GM18951 (cell line): ENCODE measurements around the gene VCL.
"Not testable (repeated sequence)": the region's sequence is repeated elsewhere in the genome, so short reads cannot be mapped to it uniquely, and the experiment has no call there.

Experiments
- POLR2A ChIP-seq: IDR thresholded peaks from 4 replicates; pipeline ENCODE4 v1.6.1; 2011; ENCODE audit warnings: mild to moderate bottlenecking; ENCODE audit not compliant: insufficient read length, insufficient read depth; ENCODE audit errors: extremely low read depth
- in situ Hi-C: fragments of 300-500 bp; cut with MboI; formaldehyde crosslinking; loops from one replicate; pipeline ENCODE4 v1.12.0; 2022; ENCODE audit warnings: low sequenced_read_pairs, mixed read lengths, inconsistent platforms; ENCODE audit not compliant: unreplicated experiment

The VCL gene

DNA sequence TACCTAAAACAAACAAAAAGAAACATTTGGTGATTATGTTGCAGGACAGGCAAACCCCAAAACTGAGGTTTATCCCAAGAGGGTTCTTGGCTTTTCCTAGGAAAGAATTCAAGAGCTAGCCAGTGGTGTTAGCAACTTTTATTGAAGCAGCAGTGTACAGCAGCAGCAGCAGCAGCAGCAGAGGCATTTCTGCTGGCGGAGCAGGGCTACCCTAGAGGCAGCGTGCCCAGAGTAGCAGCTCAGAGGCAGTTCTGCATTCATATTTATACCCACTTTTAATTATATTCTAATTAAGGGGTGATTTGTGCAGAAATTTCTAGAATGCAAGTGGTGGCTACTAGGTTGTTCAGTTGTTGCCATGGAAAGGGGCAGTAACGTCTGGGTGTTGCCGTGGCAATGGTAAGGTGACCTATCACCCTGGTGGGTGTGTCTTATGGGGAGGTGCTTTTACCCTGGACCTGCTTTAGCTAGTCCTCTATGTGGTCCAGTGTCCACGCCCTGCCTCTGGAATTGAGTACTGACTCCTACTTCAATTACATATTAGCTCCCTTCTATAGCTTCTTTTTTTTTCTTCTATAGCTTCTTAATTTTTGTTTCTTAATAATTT is 53.9 kb downstream of the VCL start:
- in situ Hi-C loops, result no loop called here
- TF ChIP-seq POLR2A, result no peak

DNA sequence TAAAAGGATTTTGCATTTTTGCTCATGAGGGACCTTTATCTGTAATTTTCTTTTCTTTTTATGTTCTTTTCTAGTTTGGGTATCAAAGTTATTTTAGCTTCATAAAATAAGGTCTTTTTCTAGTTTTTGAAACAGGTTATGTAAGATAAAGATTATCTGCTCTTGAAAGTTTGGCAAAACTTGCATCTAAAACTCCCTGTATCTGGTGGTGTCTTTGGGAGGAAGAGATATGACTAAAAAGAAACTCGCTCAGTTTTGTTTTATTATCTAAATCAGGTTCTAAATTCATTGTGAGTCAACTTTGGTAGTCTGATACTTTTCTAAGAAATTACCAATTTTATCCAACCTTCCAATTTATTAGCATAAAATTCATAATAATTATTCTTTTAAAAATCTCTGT is 55.1 kb downstream of the VCL start:
- in situ Hi-C loops, result no loop called here
- no peak for TF ChIP-seq POLR2A

DNA sequence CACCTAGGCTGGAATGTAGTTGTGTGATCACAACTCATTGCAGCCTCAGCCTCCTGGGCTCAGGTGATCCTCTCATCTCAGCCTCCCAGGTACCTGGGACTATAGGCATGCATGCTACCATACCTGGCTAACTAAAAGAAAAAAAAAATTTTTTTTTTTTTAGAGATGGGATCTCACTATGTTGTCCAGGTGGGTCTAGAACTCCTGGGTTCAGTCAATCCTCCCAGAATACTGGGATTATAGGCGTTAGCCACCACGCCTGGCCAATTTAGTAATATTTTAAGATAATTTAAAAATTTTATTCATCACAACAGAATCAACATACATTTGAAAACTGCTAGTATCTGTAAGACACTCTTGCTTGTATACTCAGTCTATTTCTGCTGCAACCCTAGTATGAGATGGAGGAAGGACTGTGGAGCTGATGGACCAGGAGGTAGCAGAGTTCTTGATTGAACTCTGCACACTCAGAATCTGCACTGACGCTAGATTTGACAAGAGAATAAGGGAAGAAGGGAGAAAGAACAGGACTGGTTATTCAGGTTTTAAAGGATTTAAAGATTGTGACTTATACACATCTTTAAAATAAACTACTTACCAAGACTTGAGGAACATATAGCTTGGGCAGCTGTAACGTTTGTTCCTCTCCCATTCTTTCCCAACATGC is 57.6 kb downstream of the VCL start:
- TF ChIP-seq POLR2A, result no peak
- in situ Hi-C loops, result no loop called here

DNA sequence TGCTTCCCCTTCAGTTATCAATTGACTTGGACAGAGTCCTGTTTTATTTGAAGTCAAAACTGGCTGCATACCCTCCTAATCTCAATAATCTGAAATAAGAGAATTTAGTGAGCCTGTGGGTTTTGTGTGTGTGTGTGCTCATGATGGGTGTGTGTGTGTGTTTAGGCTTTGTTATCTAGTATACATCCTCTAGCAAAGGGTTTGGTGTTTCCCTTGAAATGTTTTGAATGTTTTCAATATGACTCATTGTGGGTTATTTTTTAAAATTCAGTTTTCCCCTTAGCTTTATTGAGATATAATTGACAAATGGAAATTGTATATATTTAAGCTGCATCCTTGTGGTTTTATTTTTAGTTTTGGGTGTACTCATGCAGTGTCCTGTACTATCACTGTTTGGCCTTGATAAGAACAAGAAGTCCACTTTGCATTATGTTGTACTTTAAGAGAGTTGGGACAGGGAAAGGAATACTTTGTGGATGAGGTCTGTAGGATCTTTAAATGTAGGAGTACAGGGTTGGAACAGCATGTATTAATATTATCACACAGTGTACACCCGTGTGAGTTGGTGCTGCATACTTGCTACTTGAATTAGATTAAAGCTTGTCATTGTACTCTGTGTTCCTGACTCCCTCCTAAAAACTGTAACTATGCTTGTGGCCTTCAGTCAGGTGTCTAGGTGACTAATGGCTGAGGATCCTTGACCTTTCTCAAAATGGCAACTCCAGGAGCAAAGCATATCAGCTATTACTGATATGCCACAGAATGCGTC is 58.3 kb downstream of the VCL start:
- in situ Hi-C loops, result no loop called here
- TF ChIP-seq POLR2A, result no peak

DNA sequence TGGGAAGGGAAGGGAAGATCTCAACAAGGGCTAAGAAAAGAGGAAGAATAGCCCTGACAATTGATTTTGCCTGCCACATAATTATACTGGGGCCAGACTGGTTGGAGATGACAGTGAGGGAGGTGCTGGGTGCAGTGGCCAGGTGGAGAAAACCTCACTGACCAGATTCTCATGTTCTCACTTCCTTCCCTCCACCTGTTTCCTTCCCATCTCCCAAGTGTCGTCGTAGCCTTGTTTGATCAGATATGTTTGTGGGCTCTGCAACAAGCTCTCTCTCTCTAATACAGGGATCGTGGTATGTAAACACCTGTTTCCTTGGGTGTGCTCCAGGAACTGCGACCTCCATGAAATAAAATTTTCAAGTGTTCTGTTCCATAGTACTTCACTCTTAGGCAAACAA is 60.2 kb downstream of the VCL start:
- in situ Hi-C loops, result no loop called here

DNA sequence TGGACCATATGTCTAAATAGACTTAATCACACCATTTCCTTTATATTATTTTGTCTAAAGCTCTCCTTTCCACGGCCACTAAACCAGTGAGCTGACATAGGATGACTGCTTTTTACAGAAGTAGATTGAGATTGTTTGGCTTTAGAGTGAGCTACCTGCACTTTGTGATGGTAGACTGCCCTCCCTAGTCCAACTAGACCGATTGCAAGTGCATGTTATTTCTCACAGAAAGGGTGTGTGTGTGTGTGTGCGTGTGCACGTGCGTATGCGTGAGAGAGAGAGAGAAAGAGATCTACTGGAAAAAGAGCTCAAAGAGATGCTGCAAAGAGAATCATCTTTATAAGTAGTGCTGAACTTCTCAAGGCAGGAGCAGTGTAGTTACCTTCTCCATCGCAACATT is 60.7 kb downstream of the VCL start:
- in situ Hi-C loops, result no loop called here
- TF ChIP-seq POLR2A, result no peak

More for the DNA sequence above, 60.2 kb downstream of the VCL start:
- no peak for TF ChIP-seq POLR2A

DNA sequence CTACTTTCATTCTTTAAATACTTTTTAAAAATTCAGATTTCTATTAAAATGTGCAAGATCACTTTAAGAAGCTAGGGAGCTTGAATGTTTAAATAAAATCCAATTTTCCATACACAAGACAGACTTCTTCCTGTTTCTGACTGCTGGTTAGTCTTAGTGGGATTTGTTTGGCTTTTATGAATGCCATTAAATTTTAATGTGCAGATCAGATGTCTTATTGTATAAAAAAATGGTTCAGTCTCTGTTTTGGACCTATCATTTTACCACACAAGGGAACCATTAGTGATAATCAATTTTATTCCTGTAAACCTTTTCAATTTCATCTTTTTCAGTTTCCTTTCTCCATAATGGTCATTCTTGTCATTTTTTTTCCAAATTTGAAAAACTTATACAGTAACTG is 63.2 kb downstream of the VCL start:
- no peak for TF ChIP-seq POLR2A

DNA sequence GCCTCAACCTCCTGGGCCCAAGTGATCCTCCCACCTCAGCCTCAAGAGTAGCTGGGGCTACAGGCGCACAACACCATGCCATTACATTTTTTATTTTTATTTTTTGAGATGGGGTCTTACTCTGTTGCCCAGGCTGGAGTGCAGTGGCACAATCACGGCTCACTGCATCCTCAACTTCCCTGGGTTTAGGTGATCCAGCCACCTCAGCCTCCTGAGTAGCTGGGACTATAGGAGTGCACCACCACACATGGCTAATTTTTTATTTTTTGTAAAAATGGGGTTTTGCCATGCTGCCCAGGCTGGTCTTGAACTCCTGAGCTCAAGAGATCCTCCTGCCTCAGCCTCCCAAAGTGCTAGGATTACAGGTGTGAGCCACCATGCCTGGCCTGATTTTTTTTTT is 64.1 kb downstream of the VCL start:
- in situ Hi-C loops, result not testable (repeated sequence)

More for the DNA sequence above, 63.2 kb downstream of the VCL start:
- in situ Hi-C loops, result no loop called here

DNA sequence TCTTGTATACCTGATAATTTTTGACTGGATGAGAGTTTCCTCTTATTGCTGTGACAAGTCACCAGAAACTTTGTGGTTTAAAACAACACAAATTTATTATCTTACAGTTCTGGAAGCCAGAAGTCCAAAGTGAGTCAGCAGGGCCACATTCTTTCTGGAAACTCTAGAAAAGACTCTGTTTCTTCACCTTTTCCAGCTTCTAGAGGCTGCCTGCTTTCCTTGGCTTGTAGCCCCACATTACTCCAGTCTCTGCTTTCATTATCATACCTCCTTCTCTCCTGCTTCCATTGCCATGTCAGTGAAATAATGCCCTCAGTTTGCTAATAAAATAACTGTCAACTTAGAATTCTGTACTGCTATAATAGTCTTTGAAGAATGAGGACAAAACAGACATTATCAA is 65.3 kb downstream of the VCL start:
- no peak for TF ChIP-seq POLR2A
- in situ Hi-C loops, result no loop called here

DNA sequence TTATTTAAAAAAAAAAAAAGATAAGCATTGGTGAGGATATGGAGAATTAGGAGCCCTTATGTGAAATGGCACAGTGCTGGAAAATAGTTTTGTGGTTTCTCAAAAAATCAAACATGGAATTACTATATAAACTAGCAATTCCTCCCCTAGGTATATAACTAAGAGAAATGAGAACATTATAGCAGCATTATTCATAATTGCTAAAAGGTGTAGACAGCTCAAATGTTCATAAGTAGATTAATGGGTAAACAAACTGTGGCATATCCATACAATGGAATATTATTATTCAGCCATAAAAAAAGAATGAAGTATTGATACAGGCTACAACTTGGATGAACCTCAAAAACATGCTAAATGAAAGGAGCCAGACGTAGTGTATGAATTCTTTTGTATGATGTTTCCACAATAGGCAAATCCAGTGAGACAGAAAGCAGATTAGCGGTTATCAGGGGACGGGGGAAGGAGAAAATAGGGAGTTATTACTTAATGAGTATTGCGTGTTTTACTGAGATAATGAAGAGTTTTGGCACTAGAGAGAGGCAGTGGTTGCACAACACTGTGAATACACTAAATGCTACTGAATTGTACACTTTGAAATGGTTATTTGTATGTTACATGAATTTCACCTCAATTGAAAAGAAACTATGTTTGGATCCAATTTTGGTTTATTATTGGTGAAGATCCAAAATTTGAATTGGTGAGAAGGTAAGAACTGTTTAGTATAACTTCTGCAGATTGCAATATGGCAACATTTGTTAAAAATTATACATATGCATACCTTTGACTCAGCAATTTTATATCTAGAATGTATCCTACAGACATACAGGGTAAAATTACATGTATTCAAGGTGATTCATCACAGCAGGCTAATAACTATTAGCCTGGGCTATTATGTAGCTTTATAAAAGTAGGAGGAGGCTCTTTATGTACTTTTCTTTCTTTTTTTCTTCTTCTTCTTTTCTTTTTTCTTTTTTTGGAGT is 69.7 kb downstream of the VCL start:
- in situ Hi-C loops, result no loop called here
- no peak for TF ChIP-seq POLR2A

DNA sequence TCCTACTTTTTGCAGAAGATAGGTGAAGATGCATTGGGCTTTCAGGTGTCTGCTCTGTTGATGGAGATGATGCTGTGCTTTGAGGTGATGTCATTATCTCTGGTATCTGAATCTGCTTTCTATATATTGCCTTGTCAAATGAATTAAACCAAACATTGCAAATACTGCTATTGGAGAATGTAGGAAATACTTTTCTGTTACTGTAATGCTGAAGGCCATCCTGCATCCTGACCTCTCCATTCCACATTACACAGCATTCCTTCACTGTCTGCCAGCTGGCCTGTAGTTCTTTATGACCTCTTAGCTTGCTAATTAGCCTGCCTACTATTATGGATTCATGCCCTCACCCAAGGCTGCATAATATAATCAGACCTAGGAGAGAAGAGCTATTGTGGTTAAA is 73.2 kb downstream of the VCL start:
- no peak for TF ChIP-seq POLR2A
- in situ Hi-C loops, result no loop called here

DNA sequence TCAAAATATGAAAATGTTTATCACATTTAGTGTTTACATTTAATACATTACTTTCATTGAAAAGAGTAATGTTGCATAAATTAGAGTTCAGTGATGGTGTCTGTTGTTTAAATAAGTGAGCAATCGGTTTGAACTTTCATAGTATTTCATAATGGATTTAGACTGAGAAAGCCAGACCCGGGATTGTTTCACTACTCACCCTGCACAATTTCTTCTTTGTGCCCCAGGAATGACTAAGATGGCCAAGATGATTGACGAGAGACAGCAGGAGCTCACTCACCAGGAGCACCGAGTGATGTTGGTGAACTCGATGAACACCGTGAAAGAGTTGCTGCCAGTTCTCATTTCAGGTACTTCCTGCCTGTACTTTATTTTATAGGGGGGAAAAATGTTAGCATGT is 74.6 kb downstream of the VCL start:
- TF ChIP-seq POLR2A, result no peak
- in situ Hi-C loops, result no loop called here

DNA sequence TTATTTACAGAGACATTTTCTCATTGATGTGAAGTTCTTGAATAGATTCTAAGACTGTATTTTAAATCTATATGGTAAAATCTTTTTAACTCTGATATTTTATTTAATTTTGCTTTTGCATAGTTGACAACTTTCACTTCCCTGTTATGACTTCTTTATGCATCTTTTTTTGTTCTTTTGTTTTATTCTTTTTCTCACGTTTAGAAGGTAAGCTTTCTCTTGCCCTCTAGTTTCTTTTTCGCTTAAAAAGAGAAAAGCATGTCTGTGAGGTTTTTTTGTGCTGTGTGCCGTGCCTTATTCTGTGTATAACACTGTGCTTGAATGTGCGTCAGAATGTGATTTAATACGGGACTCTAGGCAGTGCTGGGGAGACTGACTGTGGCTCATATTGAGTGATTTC is 78.0 kb downstream of the VCL start:
- in situ Hi-C loops, result no loop called here
- TF ChIP-seq POLR2A, result no peak
